Measurements from ENCODE around the gene CRTAC1.

The CRTAC1 gene

DNA sequence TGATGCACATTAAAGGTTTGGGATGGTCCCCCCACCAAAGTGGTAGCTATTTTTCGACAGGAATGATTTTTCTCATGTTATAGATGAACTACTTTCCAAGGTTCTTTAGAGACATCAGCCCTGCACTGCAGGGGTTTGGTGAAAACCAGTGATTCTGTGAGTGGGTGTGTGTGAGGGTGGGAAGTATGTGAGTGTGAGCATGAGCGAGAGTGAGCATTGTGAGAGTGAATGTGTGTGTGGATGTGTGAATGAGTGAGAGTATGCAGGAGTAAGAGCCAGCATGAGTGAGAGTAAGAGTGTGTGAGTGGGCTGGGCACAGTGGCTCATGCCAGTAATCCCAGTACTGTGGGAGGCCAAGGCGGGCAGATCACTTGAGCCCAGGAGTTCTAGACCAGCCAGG, 105.7 kb downstream of the CRTAC1 start:
- no peak for DNase-seq (ENCODE audit: low spot score)

DNA sequence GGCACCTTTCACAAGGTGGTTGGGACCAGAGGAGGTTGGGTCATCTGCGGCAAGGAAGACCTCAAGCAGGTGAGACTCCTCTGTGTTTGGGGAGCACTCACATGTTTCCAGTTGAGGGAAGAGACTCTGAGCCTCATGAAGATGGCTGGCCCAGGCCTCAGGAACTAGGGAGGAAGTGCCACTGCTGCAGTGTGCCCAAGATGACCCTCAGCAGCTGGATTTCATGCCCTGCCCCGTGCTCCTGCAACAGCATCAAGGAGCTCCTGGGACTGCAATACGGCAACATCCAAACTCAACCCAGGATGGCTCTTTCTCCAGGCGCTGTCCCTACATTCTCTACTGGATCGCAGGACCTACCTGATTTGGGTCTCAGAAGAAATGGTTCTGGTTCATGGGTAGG, 106.9 kb downstream of the CRTAC1 start:
- DNase-seq (ENCODE audit: low spot score), result no peak

DNA sequence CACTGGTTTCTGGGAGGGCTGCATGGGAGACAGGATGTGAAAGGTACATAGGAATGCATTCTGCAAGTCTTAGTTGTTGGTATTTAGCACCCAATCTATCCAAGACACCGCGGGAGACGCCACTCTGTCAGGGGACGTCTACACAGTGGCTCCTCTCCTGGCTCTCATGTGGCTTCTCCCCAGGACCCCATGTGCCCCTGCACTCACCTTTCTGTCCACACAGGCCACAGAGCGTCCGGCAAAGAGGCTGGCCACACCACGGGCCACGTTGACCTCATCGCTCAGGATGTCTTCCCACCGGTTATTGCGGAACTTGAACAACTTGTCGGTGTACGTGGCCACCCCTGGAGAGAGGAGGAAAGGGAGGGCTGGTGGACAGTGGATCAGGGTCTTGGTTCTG, 107.4 kb downstream of the CRTAC1 start:
- DNase-seq (ENCODE audit: low spot score), result no peak

DNA sequence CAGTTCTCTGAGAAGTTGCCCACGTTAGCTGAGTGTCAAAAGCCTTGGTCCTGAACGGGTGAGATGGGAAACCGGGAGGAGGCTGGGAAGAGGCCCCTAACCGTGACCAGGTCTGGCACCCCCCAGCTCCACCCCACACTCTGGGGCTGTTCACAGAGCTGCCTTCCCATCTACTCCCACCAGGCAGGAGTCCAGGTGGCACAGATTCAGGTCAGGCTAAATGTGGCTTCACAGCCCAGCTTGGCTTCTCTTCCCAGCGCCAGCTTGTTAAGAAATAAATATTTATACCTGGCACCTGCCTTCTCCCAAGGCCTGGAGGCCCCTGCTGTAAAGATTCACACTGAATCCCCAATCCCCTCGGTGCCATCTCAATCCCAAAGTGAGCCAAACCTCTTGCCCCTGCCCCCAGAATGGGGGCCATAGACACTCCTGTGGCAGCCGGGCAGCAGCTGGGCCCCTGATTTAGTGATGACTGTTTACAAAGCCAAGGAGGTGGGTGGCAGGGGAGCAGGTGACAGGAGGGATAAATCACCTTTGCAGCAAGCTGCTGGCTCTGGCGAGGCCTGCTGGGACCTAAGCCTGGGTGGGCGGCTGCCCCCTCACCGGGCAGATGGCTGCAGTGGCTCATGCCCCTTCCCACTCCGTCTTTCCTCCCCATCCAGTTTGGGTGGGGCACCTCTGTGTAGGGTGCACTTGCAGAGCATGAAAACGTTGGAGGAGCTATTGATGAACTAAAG, 108.2 kb downstream of the CRTAC1 start:
- DNase-seq (ENCODE audit: low spot score), result no peak

DNA sequence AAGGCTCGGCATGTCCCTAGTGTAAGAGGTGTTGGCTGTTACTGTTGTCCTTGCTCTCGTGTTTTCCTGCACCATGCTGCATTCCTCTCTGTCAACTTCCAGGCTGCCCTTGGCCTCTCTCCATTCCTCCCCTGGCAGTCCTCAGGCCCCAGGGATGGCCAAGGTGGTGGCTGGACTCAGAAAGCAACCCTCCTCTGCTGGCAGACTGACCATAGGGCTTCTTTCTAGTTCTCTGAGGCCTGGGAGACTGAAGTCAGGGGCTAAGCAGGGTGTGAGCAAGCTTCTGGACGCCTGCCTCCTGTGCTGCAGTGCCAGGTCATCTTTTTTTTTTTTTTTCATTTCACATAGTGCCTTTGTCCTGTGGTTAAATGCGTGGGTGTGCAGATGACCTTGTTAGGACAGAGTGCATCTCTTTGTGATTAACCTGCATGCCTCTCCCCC, 108.8 kb downstream of the CRTAC1 start:
- DNase-seq (ENCODE audit: low spot score), result peak; percentile 71

DNA sequence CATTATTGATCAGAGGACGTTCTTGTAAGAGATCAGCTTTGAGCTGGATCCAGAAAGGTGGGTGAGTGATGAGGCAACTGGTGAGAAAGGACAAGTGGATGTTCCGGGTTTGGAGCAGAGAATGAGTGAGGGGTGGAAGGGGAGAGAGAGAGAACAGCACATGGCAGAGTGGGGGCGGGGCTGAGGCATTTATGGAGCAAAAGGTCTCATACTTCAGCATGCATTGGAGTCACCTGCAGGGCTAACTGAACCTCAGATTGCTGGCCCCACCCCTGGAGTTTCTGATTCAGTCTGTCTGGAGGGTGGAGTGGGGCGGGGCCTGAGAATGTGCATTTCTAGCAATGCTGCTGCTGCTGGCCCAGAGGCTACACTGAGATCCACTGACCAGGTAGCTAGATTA, 109.6 kb downstream of the CRTAC1 start:
- DNase-seq (ENCODE audit: low spot score), result no peak

DNA sequence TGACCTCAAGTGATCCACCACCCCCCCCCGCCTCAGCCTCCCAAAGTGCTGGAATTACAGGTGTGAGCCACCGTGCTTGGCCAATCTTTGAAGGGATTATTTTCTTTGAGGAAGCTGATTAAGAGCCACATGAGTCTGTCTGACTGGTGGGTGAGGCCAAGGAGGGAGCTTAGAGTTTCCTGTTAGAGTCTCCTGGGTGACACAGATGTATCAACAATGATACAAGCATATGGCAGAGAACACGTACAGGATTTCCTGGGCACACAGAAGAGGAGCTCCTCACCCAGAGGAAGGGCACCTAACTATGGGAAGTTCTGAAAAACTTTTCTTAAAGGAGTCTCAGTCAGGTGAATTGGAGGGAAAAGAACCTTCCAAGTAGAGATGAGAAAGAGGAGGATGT, 111.4 kb downstream of the CRTAC1 start:
- DNase-seq (ENCODE audit: low spot score), result no peak

DNA sequence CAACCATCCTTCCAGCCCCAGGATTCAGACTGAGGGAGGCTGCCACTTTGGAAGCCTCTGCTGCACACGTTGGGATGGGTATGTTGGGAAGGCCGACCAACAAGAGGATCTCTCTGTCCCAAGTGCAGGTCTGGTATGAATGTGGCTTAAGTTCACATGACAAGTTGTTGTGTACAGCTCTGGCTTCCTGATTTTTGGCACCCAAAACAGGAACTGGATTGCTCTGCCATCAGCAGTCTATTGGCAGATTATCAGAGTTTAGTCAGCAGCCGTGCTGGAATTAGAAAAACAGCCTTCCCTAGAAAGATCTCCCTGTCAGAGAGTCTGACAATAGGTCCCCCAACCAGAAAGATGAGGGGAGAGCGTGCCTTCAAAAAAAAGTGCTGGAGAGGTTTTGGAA, 113.8 kb downstream of the CRTAC1 start:
- DNase-seq (ENCODE audit: low spot score), result no peak

DNA sequence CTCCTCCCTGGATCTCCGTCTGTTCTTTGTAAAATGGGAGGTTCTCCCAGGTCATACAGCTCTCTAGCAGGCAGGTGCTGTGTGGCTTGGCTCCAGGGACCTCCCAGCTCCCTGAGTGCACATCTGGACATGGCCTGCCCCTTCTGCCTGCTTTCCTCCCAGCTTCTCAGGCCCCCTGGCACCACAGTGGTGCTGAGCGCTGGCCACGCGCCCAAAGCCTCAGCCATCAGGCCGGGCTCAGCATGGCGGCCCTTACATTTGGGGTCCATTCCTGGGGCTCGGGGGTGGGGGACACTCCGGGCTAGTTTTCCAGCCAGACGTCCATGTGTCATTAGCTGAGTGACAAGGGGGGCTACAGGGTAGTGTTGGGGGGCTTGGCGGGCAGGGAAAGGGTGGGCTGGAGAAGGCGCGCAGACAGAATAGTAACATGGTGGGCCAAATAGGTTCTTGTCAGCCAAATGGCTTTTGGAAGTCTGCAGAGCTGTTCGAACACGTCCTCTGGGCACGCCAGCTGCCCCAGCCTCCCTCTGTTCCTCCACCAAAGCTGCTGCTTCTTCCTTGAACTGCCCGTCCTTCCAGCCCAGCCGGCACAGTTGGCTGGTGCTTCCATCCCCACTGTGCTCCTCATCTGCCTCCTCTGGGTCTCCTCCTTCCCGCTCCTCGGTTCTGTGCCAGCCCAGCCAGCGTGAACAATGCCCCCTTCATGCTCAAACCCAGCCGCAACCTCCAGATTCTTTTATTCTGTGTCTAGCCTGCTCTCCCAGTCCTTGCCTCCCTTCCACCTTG, 114.9 kb downstream of the CRTAC1 start:
- no peak for DNase-seq (ENCODE audit: low spot score)

DNA sequence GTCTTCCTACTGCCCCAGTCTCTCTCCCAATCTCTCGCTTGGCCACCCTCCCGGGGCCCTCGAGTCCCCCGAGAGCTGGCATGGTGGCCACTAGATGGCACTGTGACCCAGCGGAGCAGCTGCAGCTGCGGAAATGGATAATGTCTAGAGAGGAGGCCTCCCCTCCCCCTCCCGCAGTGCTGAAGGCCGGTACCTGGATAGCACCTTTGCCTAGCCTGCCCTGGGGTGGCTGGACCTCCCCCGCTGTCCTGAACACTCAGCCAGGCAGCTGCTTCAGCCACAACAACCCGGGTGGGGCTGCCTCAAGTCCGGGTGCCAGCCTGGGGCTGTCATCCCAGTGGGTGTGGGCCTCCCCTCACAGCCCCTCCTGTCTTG, 115.6 kb downstream of the CRTAC1 start:
- peak; percentile 67 for DNase-seq (ENCODE audit: low spot score)

DNA sequence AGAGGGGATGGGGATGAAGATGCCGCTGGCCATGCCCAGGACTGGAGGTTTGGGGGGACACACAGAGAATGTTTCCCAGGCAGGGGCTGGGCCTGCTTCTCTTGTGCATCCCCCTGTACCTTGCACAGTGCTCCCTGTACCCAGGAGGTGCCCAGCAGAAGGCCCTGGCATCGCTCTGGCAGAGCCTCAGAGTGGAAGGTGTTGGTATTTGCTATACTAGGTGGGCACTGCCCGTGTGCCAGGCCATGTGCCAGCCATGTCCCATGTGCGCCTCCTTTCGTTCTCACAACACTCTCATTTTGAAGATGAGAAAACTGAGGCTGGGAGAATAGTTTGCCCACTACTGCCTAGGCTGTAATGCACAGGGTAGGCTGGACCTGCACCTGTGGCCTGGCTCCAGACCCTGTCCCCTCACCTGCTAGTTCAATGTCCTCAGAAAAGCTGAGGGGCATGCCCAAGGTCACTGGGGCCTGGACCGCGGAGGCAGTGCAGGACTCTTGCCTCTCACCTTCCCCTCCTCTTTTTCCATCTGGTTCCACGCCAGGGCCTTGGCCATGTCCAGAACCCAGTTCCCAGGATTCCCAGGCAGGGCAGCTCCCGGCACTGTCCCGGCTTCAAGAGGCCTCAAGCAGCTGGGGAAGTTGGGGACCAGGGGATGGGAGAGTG, 116.1 kb downstream of the CRTAC1 start:
- DNase-seq (ENCODE audit: low spot score), result no peak

DNA sequence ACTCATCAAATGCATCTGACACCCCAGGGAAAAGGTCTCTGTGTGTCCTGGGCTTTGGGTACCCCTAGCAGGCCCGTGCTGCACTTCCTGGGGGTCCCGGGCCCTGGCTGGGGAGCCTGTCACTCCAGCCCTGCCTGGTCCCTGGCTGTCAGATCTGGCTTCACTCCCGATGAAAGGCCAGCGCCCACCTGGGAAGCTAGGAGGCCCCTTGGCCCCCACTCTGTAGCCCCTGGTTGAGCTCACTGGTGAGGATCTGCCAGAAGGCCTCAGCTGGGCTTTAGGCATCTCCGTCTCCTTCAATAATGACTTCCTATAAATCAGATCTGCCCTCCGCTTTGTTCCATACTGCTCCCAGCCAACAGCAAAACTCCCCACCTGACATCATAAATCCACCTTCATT, 116.8 kb downstream of the CRTAC1 start:
- no peak for DNase-seq (ENCODE audit: low spot score)

DNA sequence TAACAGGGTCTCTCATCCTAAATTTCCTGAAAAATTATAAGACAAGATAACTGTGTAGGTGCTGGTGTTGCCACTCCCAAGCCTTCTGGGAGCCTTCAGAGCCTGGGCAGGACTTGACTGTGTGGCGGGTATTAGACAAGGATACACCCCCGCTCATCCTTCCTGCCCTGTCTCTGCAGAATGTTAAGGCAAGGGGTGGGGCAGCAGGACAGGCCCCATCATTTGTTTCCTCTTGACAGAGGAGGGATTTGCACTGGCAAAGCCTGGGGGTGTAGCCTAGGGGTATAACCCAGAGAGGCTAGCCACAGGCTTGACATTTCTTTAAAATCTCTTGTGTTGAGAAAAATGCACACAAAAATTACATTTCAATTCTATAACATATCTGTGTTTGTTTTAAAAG, 117.2 kb downstream of the CRTAC1 start:
- no peak for DNase-seq (ENCODE audit: low spot score)

DNA sequence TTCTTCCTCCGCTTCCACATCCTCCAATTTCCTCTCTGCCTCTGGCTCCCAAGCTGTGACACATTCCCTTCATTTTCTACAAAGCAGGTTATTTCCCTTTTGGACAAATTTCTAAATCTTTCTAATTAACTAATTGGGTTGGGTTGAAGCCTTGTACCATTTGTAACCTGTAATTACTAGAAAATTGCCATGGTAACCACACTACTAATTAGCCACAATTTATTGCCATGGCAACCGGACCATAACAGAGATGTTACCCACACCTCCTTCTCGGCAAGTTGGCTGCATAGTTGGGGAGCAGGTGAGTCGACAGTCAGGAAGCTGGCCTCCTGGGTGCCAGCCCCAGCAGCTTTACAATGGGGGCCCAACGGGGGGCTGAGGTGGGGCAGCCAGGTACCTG, 119.2 kb downstream of the CRTAC1 start:
- DNase-seq (ENCODE audit: low spot score), result no peak

DNA sequence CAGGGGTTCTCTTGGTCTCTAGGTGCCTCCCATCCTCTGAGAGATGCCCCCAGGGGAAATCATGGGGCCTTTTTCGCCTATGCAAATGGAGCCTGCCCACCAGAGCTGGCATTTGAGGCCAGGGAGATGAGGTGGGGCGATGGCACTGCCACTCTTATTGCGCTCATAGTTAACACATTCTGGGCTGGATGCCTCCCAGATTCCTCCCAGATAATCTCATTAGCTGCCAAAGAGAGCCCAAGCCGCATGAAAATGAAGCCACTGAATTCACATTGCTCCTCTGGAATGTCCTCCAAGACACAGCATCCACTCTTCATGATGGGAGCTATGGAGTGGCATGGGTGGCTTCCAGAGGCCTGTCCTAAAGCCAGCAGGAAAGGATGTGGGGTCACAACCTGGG, 119.8 kb downstream of the CRTAC1 start:
- DNase-seq (ENCODE audit: low spot score), result no peak

DNA sequence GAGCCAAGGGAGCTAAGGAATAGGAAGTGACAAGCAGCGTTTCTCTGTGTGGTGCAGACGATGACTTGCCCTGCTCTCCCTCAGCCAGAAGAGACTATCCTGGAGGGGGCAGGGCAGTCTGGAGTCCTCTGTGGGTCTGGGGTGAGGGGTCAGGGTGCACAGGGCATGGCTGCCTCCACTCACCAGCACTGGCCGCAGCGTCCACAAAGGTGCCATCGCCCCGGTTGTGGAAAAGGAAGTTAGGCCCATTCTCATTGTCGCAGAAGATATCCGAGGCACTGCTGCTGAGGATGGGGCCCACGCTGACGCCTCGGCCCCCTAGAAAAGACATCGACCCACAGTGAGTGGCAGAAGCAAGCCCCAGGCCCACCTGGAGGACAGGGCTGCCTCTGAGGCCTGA, 122.6 kb downstream of the CRTAC1 start:
- no peak for DNase-seq (ENCODE audit: low spot score)

DNA sequence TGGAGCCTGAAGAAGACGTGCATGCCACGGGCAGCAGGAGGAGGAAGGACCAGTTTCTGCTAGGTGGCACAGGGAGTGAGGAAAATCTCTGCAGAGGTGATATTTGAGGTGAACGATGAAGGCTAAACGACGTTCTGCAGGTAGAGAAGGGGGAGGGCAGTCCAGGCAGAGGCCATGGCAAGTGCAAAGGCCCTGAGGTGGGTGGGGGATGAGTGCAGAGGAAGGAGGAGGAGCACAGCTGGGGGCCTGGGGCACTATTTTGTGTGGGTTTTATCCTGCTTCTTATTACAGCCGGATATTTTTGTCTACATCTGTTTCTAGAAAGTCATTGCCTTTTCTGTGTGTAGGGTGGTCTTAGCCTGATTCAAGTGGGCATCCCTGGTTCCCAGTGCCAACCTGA, 123.2 kb downstream of the CRTAC1 start:
- no peak for DNase-seq (ENCODE audit: low spot score)

DNA sequence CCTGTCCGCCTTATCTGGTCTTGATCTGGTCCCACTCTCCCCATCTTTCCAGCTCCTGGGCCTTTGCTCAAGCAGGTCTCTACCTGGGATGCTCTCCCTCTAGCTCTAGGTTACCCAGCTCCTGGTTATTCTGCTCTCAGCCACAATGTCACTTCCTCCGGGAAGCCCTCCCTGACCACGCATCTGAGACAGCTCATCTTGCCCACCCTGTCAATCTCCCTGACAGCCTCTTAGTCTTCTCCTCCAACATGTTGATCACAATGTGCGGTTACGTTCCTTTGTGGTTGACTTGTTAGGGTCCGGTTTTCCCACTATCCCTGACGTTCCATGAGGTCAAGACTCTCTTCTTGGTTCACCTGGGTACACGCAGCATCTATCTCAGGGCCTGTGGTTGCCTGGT, 125.1 kb downstream of the CRTAC1 start:
- DNase-seq (ENCODE audit: low spot score), result no peak

DNA sequence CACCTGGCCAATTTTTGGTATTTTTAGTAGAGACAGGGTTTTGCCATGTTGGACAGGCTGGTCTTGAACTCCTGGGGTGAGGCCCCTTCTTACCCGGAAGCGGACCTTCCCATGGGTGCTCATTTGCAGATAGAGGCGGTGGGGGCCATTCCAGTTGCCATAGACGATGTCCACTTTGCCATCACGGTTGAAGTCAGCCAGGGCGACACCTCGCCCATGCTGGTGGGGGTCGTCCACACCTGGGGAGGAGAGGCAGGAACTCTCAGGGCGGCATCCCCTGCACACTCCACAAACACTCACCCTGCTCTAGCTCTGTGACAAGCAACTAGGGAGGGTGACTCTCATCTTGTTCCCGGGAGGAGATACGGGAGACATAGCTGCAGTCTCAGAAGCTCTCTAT, 125.8 kb downstream of the CRTAC1 start:
- DNase-seq (ENCODE audit: low spot score), result no peak

DNA sequence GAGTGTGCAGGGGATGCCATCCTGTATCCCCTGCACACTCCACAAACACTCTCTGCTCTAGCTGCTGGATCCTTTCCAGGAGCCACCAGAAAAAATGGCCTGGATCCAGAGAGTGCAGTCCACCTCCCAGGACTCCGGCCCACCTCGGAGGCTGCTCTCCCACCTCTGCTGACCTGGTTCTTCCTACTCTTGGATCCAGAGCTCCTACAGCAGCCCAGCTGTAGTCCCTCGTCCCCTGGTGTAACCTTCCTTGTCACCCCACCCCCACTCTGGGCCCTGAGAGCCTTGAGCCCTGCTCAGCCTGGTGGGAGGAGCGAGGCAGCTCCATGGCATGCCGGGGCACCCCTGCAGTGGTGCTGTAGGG, 126.4 kb downstream of the CRTAC1 start:
- no peak for DNase-seq (ENCODE audit: low spot score)

DNA sequence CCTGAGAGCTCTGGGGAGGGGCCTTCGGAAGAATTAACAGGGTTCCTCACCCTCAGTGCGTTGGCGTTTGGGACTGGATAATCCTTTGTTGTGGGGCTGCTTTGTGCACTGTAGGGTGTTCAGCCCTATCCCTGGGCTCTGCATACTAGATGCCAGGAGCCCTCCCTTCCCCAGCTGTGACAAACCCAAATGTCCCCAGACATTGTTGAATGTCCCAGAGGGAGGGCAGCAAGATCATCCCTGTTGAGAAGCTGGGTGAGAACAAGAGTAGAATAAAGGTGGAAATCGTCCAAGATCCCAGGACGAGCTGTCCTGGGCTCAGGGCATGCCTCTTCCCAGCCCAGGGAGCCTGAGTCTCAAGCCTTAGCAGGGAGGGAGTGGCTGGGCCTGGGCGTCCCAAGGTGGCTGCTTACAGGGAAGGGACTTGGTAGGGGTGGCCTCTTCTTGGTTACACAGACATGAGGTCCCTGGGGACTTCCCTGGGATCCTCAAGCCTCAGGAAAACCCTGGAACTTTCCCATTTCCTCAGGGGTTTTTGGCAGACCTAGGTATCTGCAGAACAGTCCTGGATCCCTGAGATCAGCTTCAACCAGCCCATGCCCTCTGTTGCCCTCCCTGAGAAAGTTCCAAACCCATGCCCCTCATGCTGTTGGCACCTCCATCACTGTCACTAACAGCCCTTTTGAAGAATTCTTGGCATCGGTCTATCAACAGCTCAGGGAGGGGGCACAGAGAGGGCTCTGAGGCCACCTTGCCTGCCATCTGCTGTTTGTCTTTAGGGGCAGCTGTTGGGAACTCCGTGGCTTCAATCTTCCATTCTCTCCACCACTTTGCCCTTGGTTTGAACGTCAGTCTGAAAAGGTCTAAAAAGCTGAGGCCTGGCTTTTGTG, 127.0 kb downstream of the CRTAC1 start:
- no peak for DNase-seq (ENCODE audit: low spot score)

DNA sequence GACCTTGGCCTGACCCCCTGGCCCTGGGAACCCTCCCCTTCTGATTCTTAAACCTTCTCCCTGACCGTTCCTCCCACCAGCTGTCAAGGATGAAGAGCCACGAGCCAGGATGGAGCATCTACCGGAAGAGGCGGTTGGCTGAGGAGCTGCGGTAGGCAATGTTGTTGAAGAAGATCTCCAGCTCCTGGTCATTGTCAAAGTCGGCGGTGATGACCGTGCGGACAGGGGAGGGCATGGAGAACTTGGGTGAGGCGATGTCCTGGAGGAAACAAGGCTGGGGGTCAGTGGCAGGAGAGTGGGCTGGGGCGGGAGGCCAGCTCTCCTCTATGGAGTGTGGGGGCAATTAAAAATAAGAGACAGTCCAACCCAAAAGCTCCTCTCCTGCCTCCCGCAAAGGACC, 129.0 kb downstream of the CRTAC1 start:
- no peak for DNase-seq (ENCODE audit: low spot score)

Measured in SW480 (cell line).